IgD-negative memory B cell (primary cell): ENCODE measurements around the gene CD4. TPM values are rescaled to one million over a fixed set of nuclear protein-coding genes. Genes with fewer than 3 reads are reported as not detected.

Experiments
- H3K27ac Mint-ChIP-seq, 3 donors: one replicate each; pipeline ENCODE4 v1.8.0; 2020 to 2022; ENCODE audit warnings: mild to moderate bottlenecking in 3 of 3, mixed read lengths in 3 of 3, moderate library complexity in 1 of 3
- H3K27me3 Mint-ChIP-seq: one replicate; pipeline ENCODE4 v1.8.0; 2021; ENCODE audit warnings: mixed read lengths
- H3K36me3 Mint-ChIP-seq: one replicate; pipeline ENCODE4 v1.8.0; 2020; ENCODE audit warnings: mild to moderate bottlenecking, mixed read lengths
- H3K4me1 Mint-ChIP-seq, 3 donors: one replicate each; pipeline ENCODE4 v1.8.0; 2020 to 2022; ENCODE audit warnings: mixed read lengths in 3 of 3, mild to moderate bottlenecking in 1 of 3
- H3K4me3 Mint-ChIP-seq, 4 donors: one replicate each; pipeline ENCODE4 v1.8.0; 2020 to 2022; ENCODE audit warnings: mild to moderate bottlenecking in 4 of 4, mixed read lengths in 4 of 4, moderate library complexity in 3 of 4
- H3K9me3 Mint-ChIP-seq, 3 donors: one replicate each; pipeline ENCODE4 v1.8.0; 2020 to 2021; ENCODE audit warnings: mixed read lengths in 3 of 3, mild to moderate bottlenecking in 1 of 3
- polyA plus RNA-seq: library from polyadenylated mRNA; unstranded; fragments of 300-500 nt; fragmentation: Illumina TruSeq; gene quantifications from one replicate; pipeline ENCODE4 v1.2.3, GENCODE V29; 2021

Gene CD4
- polyA plus RNA-seq, 1 donor from 2014 or later, result 6.6 TPM

DNA sequence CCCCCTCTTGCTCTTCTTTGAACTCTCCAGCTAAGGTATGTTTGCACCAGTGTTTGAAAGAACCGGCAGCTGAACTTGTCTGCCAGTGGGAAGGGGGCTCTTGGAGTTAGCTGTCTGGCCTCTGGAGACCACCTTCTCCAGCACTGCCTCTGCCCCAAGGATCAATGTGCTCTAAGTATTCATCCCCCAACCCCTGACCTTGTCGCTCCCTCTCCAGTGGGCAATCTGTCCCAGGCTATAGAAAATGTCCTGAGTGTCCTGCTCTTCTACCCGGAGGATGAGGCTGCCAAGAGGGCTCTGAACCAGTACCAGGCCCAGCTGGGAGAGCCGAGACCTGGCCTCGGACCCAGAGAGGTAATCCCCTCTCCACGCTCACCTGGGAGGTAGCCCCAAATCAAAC, 41.7 kb downstream of the CD4 start:
- peak overlapping the region in 2 of 4 donors; percentile 12 to 30 for H3K4me3 Mint-ChIP-seq
- H3K9me3 Mint-ChIP-seq, result no peaks in the 10 kb centered on the region
- peaks cover 3% of the 10 kb centered on the region for H3K36me3 Mint-ChIP-seq
- peaks cover 0 to 11% (median 9%) of the 10 kb centered on the region in 3 donors for H3K4me1 Mint-ChIP-seq
- peaks cover 42% of the 10 kb centered on the region for H3K27me3 Mint-ChIP-seq
- H3K27ac Mint-ChIP-seq, result peak overlapping the region in 1 of 3 donors; percentile 36

DNA sequence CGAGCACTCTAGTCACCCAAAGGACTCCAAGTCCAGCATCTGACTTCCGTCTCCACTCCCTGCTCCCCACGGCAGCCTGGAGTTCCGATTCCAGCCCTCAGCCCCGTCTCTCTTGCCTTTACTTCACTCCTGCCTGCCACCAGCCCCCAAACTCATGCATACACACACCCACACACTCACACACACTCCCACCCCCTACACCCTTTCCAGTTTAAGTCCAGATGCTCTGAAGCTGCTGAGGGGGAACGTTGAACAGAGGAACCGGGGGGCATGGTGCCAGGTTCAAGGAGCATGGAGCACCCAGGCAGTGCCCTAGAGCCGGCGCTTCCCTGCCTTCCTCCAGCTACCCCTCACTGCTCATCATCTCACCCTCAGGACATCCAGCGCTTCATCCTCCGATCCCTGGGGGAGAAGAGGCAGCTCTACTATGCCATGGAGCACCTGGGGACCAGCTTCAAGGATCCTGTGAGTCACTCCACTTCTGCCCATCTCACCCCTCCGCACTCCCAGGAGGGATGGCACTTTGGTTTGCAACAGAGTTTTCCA, 42.2 kb downstream of the CD4 start:
- Mint-ChIP-seq H3K4me1 (peaks cover 0 to 13% (median 9%) of the 10 kb centered on the region in 3 donors), H3K9me3 (no peaks in the 10 kb centered on the region), H3K27ac (no peak overlapping the region), H3K4me3 (no peak overlapping the region), H3K36me3 (peaks cover 3% of the 10 kb centered on the region), H3K27me3 (peaks cover 38% of the 10 kb centered on the region)

- H3K27me3 Mint-ChIP-seq, result peaks cover 32% of the 10 kb centered on the region
- H3K4me3 Mint-ChIP-seq, result no peak overlapping the region
- no peak overlapping the region for H3K27ac Mint-ChIP-seq
- no peaks in the 10 kb centered on the region for H3K9me3 Mint-ChIP-seq
- H3K4me1 Mint-ChIP-seq, result peaks cover 0 to 13% (median 9%) of the 10 kb centered on the region in 3 donors
- peaks cover 3% of the 10 kb centered on the region for H3K36me3 Mint-ChIP-seq
Observed at GRCh38 chr12:6832125-6832524, 42.8 kb downstream of the CD4 start.

DNA sequence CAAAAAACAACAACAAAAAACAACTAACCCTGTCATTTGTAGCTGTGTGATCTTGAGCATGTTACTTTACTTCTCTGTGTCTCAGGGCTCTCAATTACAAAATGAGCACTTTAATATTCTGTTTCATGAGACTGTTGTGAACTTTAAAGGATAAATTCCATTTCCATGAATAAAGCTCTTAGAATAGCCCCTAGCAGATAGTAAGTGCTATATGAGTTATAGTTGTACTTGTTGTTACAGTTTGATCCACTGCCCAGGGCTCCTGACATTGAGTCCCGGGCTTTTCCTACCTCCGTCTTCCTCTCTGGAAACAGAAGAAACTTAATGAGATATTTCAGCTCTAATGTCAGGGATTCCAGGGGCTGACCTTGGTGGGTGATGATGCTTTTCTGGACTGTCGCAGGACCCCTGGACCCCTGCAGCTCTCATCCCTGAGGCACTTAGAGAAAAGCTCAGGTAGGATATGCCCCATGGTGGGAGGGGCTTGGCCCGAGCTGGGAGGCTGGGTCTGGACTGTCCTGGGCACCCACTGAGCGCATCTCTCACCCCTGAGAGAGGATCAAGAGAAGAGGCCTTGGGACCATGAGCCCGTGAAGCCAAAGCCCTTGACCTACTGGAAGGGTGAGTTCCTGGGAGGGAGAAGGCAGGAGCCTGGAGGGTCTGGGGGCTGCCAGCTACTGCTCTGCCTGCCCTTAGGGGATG, 44.0 kb downstream of the CD4 start:
- Mint-ChIP-seq H3K4me1 (peaks cover 3 to 8% (median 3%) of the 10 kb centered on the region in 3 donors), H3K36me3 (peaks cover 1% of the 10 kb centered on the region), H3K9me3 (no peaks in the 10 kb centered on the region), H3K27me3 (peaks cover 24% of the 10 kb centered on the region), H3K27ac (no peak overlapping the region), H3K4me3 (peak overlapping the region in 1 of 4 donors; percentile 22)

DNA sequence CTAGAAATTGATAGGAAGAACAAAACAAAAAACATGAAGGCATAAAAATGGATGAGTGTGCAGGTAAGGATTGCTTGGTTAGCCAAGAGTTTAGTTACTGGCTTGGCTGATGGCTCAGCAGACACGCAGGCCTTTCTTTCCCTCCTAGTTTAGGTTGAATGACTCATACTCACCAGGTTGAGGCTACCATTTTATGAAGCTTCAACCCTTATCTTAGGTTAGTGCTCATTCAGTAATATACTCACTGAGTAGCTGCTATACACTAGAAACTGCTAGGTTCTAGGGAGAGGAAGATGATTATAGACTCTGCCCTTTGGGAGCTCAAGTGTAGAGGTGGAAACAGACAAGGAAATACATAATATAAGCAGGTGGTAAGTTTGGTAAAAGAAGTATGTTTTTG, 44.9 kb downstream of the CD4 start:
- Mint-ChIP-seq H3K9me3 (no peaks in the 10 kb centered on the region), H3K27ac (no peak overlapping the region), H3K4me3 (no peak overlapping the region), H3K27me3 (peaks cover 20% of the 10 kb centered on the region), H3K36me3 (peaks cover 1% of the 10 kb centered on the region), H3K4me1 (peaks cover 4 to 7% (median 5%) of the 10 kb centered on the region in 3 donors)

DNA sequence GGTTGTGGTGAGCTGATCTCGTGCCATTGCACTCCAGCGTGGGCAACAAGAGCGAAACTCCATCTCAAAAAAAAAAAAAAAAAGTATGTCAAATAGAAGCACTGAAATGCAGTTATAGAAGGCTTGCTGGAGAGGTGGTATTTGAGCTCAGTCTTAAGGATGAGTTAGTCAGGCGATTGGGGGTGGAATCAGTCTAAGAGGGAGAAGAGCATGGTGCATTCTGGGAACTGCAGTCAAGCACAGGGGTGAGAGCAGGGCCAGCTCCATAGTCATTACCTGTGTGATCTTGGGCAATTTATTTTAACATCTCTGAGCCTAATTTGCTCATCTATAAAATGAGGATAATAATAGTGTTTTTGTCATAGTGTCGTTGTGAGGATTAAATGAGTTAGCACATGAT, 45.5 kb downstream of the CD4 start:
- Mint-ChIP-seq H3K27me3 (peaks cover 15% of the 10 kb centered on the region), H3K9me3 (no peaks in the 10 kb centered on the region), H3K4me1 (peaks cover 5 to 10% (median 9%) of the 10 kb centered on the region in 3 donors), H3K36me3 (peaks cover 1% of the 10 kb centered on the region), H3K27ac (no peak overlapping the region), H3K4me3 (no peak overlapping the region)

GRCh38 chr12:6836851-6837250, 47.5 kb downstream of the CD4 start:
- peaks cover 4% of the 10 kb centered on the region for H3K27me3 Mint-ChIP-seq
- peaks cover 10 to 15% (median 14%) of the 10 kb centered on the region in 3 donors for H3K4me1 Mint-ChIP-seq
- no peak overlapping the region for H3K4me3 Mint-ChIP-seq
- no peak overlapping the region for H3K27ac Mint-ChIP-seq
- no peaks in the 10 kb centered on the region for H3K36me3 Mint-ChIP-seq
- H3K9me3 Mint-ChIP-seq, result no peaks in the 10 kb centered on the region

DNA sequence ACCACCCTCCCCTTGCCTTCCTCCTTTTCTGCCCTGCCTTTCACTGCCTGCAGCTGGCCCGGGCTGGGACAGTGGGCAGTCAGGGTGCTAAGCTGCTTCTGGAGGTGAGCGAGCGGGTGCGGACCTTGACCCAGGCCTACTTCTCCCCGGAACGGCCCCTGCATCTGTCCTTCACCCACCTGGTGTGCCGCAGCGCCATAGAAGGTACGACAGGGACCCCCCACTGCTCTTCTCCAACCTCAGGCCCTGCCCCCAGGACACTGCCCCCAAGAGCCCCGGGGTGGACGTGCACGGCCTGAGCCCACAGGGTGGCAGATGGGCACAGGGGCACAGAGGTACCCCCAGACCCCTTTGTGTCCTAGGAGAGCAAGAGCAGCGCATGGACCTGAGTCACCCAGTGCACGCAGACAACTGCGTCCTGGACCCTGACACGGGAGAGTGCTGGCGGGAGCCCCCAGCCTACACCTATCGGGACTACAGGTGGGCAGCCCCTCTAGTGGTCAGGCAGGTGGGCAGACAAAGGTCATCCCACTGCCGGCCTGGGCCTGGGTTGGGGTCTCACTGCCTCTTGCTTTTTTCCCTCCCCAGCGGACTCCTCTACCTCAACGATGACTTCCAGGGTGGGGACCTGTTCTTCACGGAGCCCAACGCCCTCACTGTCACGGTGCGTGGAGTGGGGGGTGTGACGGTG, 48.2 kb downstream of the CD4 start:
- Mint-ChIP-seq H3K4me3 (no peak overlapping the region), H3K9me3 (no peaks in the 10 kb centered on the region), H3K27me3 (peaks cover 2% of the 10 kb centered on the region), H3K36me3 (no peaks in the 10 kb centered on the region), H3K27ac (no peak overlapping the region), H3K4me1 (peaks cover 10 to 15% (median 14%) of the 10 kb centered on the region in 3 donors)

GRCh38 chr12:6838854-6839253, 49.5 kb downstream of the CD4 start:
- Mint-ChIP-seq H3K4me1 (peaks cover 10 to 15% (median 14%) of the 10 kb centered on the region in 3 donors), H3K36me3 (no peaks in the 10 kb centered on the region), H3K27me3 (peaks cover 2% of the 10 kb centered on the region), H3K27ac (no peak overlapping the region), H3K4me3 (no peak overlapping the region), H3K9me3 (no peaks in the 10 kb centered on the region)

DNA sequence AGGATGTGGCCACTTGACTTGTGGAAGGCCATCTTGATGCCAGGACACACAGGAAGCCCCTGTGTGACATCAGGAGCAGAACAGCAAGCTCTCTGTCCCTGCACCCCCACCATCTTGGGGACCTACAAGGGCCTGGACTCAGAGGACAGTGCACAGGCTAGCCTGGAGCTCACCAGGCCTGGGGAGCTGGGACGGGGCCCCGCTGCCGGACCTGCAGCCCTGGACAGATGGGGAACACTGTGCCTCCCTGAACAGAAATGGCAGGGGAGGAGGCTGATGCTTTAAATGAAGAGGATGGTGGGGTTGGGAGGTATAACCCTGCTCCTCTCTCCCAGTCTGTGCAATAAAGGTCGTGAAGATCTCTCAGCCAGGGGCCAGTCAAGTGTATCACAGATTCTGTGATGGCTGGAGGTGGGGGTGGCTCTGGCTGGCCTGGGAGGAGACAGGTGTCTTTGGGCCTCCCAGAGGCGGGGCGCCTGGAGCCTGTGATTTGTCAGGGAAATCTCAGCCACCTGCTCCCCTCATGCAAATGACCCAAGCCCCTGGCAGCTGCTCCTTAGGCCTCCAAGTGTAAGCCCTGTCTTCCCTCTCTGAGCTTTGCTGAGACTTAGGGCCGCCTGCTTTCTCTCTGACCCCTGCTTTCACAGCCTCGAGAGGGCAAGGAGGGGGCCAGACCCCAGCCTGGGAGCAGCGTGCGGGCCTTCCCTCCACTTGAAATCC, 50.3 kb downstream of the CD4 start:
- H3K27ac Mint-ChIP-seq, result peak overlapping the region in 2 of 3 donors; percentile 23 to 59

GRCh38 chr12:6840330-6840729, 51.0 kb downstream of the CD4 start:
- Mint-ChIP-seq H3K4me1 (peaks cover 10 to 15% (median 14%) of the 10 kb centered on the region in 3 donors), H3K27ac (peak overlapping the region in 2 of 3 donors; percentile 23 to 78), H3K4me3 (peak overlapping the region in 2 of 4 donors; percentile 67 to 85), H3K36me3 (no peaks in the 10 kb centered on the region), H3K9me3 (no peaks in the 10 kb centered on the region), H3K27me3 (no peaks in the 10 kb centered on the region)

More for the DNA sequence above, 50.3 kb downstream of the CD4 start:
- H3K9me3 Mint-ChIP-seq, result no peaks in the 10 kb centered on the region
- peaks cover 10 to 15% (median 14%) of the 10 kb centered on the region in 3 donors for H3K4me1 Mint-ChIP-seq
- H3K4me3 Mint-ChIP-seq, result peak overlapping the region in 2 of 4 donors; percentile 67 to 85
- H3K36me3 Mint-ChIP-seq, result no peaks in the 10 kb centered on the region
- H3K27me3 Mint-ChIP-seq, result peaks cover 2% of the 10 kb centered on the region

DNA sequence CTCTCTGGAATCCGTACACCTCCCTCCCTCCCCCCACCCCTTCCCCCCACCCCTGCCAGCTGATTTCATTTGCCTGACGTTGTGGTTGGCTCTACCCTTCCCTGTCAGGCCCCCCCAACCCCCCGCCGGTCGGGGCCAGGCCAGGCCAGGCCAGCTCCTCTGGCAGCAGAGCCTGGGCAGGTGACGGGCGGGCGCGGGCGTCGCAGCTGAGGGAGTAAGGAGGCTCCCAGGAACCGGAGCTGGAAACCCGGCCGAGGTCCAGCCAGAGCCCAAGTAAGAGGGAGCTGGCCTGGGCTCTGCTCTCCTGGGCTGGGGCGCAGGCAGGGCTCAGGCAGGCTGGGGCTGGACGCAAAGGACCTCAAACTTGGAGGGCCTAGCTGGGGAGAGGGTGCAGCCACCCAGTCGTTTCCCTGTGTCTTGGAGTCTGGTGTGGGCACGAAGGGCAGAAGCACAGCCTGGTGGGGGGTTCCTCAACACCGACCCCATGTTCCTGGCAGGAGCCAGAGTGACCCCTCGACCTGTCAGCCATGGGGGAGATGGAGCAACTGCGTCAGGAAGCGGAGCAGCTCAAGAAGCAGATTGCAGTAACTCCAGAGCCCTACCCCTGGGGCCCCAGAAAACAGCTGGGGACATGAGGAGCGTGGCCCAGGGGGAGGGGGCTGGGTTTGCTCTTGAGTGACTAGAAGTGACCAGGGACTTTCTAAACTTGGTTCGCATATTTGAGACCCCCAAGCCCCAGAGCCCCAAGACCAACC, 51.6 kb downstream of the CD4 start, which contains the start of gene GNB3:
GNB3 (plus strand) TSS at position 165 of the 755 bp plus-strand sequence; CDS start at position 528, 363 bp downstream.
- Mint-ChIP-seq H3K4me1 (peaks cover 10 to 14% (median 12%) of the 10 kb centered on the region in 3 donors), H3K9me3 (no peaks in the 10 kb centered on the region), H3K27me3 (no peaks in the 10 kb centered on the region), H3K27ac (peak within 1 kb of the TSS in 2 of 3 donors; percentile 23 to 78), H3K36me3 (no peaks in the 10 kb centered on the region), H3K4me3 (peak within 1 kb of the TSS in 2 of 4 donors; percentile 67 to 85)

DNA sequence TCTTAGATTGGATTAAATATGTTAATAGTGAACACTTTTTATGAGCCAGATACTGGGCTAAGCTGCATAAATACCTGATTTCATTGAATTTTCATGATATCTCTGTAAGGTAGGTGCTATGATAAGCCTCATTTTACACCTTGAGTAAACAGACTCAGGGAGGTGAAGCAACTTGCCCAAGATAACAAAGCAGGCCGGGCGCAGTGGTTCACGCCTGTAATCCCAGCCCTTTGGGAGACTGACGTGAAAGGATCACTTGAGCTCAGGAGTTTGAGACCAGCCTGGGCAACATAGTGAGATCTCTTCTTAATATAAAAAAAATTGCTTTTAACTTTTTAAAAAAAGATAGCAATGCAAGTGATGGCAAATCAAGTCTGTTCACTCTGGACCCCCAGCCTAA, 52.7 kb downstream of the CD4 start:
- H3K36me3 Mint-ChIP-seq, result no peaks in the 10 kb centered on the region
- no peak overlapping the region for H3K27ac Mint-ChIP-seq
- peaks cover 10 to 14% (median 12%) of the 10 kb centered on the region in 3 donors for H3K4me1 Mint-ChIP-seq
- H3K9me3 Mint-ChIP-seq, result no peaks in the 10 kb centered on the region
- no peak overlapping the region for H3K4me3 Mint-ChIP-seq
- H3K27me3 Mint-ChIP-seq, result no peaks in the 10 kb centered on the region
